BE2C (cell line): ENCODE measurements around the gene ASS1.

Source experiments
- DNase-seq: peaks from one replicate; pipeline ENCODE4 v3.0.0-alpha.2; 2020
- H3K27me3 ChIP-seq: fragments of 250-450 bp; sonication (Bioruptor Pico); 2 replicates; pipeline ENCODE4 v1.5.1; 2020; ENCODE audit warnings: mild to moderate bottlenecking
- H3K36me3 ChIP-seq: fragments of 250-450 bp; sonication (Bioruptor Pico); 2 replicates; pipeline ENCODE4 v1.5.1; 2020; ENCODE audit warnings: mild to moderate bottlenecking
- H3K4me1 ChIP-seq: fragments of 250-450 bp; sonication (Bioruptor Pico); 2 replicates; pipeline ENCODE4 v1.5.1; 2020
- H3K4me3 ChIP-seq: 2 replicates; pipeline ENCODE4 v1.5.1; 2011; ENCODE audit warnings: low read depth, low read length
- H3K9me3 ChIP-seq: fragments of 250-450 bp; sonication (Bioruptor Pico); 2 replicates; pipeline ENCODE4 v1.5.1; 2020
- TF ChIP-seq, protein P1 (sequence below): IDR thresholded peaks from 2 replicates; pipeline ENCODE4 v1.5.1; 2012; ENCODE audit warnings: mild to moderate bottlenecking, low read depth, low read length

ASS1 gene

GRCh38 chr9:130483371-130483971 is 38.7 kb downstream of the ASS1 start:
- Histone ChIP-seq H3K9me3 (no peaks in the 10 kb centered on the region), H3K36me3 (peaks cover 15% of the 10 kb centered on the region), H3K4me1 (peaks cover 4% of the 10 kb centered on the region), H3K27me3 (no peaks in the 10 kb centered on the region), H3K4me3 (no peak overlapping the region)
- TF ChIP-seq, protein P1, sequence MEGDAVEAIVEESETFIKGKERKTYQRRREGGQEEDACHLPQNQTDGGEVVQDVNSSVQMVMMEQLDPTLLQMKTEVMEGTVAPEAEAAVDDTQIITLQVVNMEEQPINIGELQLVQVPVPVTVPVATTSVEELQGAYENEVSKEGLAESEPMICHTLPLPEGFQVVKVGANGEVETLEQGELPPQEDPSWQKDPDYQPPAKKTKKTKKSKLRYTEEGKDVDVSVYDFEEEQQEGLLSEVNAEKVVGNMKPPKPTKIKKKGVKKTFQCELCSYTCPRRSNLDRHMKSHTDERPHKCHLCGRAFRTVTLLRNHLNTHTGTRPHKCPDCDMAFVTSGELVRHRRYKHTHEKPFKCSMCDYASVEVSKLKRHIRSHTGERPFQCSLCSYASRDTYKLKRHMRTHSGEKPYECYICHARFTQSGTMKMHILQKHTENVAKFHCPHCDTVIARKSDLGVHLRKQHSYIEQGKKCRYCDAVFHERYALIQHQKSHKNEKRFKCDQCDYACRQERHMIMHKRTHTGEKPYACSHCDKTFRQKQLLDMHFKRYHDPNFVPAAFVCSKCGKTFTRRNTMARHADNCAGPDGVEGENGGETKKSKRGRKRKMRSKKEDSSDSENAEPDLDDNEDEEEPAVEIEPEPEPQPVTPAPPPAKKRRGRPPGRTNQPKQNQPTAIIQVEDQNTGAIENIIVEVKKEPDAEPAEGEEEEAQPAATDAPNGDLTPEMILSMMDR, result no peak
- no peak for DNase-seq

DNA sequence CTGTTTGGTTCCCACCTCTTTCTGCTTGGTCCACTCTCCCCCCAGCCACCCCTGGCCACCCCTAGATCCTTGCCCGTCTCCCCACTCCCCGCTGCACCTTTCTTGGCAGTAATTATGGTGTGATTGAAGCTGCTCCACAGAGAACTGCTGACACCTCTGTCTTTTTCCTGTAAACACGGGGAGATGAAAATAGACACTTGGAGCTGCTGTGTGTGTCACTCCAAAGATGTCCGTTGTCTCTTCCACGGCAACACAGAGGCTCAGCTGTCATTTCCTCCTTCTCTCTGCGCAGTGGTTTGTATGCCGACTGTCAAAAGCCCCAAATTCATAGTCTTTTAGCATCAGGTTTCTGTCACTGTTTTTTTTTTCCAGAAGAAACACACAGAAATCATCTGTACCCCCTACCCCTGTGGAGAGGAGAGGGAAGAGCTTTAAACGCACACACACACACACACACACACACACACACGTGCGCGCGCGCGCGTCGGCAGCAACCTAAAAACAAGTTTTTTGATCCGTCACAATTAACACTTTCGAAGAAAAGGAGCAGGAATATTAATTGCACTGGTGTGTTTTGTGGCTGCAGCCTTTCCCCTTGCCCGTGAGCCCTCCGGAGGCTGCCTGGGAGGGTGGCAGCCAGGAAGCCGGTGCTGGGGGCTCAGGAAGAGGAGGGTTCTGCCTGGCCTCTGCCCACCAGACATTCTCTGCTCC is 39.8 kb downstream of the ASS1 start:
- Histone ChIP-seq H3K4me3 (no peak overlapping the region), H3K4me1 (peaks cover 4% of the 10 kb centered on the region), H3K36me3 (peaks cover 15% of the 10 kb centered on the region), H3K27me3 (no peaks in the 10 kb centered on the region), H3K9me3 (no peaks in the 10 kb centered on the region)
- DNase-seq, result no peak
- TF ChIP-seq, protein P1, result no peak

GRCh38 chr9:130486103-130486502 is 41.3 kb downstream of the ASS1 start:
- Histone ChIP-seq H3K36me3 (peaks cover 18% of the 10 kb centered on the region), H3K4me3 (no peak overlapping the region), H3K9me3 (no peaks in the 10 kb centered on the region), H3K4me1 (peaks cover 4% of the 10 kb centered on the region), H3K27me3 (no peaks in the 10 kb centered on the region)
- TF ChIP-seq, protein P1, result no peak
- DNase-seq, result no peak

DNA sequence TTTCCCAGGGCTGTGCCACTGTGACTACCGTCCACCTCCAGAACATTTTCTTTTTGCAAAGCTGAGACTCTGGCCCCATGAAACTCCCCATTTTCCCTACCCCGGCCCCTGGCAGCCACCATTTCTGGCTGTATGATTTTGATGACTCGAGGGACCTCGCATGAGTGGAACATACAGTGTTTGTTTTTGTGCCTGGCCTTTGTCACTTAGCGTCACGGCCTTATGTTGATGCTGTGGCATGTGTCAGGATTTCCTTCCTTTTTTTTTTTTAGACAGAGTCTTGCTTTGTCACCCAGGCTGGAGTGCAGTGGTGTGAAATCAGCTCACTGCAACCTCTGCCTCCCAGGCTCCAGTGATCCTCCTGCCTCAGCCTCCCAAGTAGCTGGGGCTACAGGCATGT is 42.7 kb downstream of the ASS1 start:
- TF ChIP-seq, protein P1, result no peak
- DNase-seq, result no peak
- Histone ChIP-seq H3K27me3 (no peaks in the 10 kb centered on the region), H3K4me1 (peaks cover 4% of the 10 kb centered on the region), H3K4me3 (no peak overlapping the region), H3K36me3 (peaks cover 24% of the 10 kb centered on the region), H3K9me3 (no peaks in the 10 kb centered on the region)

DNA sequence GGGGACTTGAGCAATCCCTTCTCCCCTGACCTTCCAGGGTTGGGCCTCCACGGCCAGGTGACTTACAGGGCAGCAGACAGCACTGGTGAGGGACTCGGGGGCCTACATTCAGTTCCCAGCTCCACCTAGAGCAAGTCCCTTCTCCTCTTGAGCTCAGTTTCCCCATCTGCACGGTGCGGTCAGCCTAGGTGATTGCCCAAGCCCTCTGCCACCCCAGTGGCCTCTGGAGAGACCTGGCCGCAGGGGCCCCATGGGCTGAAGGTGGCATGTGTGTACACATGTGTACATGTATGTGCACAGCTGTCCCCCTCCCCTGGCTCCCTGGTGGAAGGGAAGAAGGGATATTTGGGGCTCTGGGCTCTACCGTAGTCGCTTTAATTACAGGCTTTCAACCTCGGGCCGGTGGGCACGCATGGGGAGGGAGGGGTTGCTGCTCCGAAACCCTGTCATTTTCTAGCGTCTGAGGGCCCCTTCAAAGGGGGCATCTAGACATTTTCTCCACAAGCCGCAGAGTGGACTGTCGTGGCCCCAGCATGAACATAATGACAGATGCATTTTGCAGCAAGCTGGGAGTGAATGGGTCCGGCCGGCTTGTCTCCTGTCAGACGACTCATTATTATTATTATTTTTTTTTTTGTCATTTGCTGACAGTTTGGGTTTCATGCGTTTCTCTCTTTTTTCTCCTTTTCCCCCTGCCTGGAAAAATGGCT is 44.0 kb downstream of the ASS1 start:
- DNase-seq, result no peak
- TF ChIP-seq, protein P1, result no peak
- Histone ChIP-seq H3K4me3 (no peak overlapping the region), H3K4me1 (peaks cover under 1% of the 10 kb centered on the region), H3K9me3 (no peaks in the 10 kb centered on the region), H3K27me3 (no peaks in the 10 kb centered on the region), H3K36me3 (peaks cover 24% of the 10 kb centered on the region)

GRCh38 chr9:130490981-130491380 is 46.2 kb downstream of the ASS1 start:
- peaks cover 9% of the 10 kb centered on the region; the same call in 1 of the 2 replicates for H3K9me3 ChIP-seq
- H3K27me3 ChIP-seq, result no peaks in the 10 kb centered on the region
- H3K4me3 ChIP-seq, result no peak overlapping the region
- no peaks in the 10 kb centered on the region for H3K4me1 ChIP-seq
- peaks cover 37% of the 10 kb centered on the region for H3K36me3 ChIP-seq
- TF ChIP-seq, protein P1, result no peak
- DNase-seq, result no peak
